IPS-NIHi7 (cell line): ENCODE results near the gene LPIN3.
A peak's percentile ranks its signal among the peaks of the same experiment; 100 is the strongest.

Experiments
- DNase-seq: peaks from one replicate; pipeline ENCODE4 v3.0.0; 2012; ENCODE audit warnings: mixed read lengths; ENCODE audit errors: extremely low spot score

The LPIN3 gene

DNA sequence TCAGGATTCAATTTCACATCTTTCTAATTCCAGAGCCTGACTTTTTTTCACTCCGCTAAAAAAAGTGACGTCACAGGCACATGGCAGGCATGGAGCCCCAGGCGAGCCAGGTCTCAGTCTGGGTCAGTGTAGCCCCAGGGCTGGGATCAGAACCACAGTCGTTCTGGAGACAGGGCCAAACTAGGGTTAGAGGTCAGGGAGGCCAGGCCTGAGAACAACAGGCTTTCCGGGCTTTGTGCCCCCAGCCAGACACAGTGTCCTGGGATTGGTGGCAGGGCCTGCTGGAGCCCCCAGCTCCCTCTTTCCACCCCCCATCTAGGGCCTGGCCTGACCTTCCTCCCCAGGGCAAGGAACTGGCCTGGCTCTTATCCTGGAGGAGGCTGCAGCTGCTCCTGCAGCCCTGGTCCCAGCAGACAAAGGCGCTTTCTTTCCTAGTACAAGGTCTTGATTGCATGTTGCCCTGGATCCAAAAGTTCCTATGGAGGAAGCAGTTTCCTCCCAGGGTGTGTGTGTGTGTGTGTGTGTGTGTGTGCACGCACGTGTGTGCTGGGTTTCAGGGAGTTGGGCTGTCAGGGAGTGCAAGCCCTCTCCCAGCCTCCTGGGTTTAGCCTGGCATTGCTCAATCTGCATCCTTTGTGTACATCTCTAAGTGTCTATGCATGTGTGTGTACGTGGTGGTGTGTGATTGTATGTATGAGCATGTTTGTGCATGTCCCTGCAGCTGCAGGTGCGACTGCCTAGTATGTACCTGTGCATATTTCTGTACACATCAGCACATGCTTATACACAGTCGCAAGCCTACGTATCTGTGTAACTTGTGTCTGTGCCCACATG is 52.5 kb downstream of the LPIN3 start:
- no peak for DNase-seq

- no peak for DNase-seq
Observed at GRCh38 chr20:41393705-41394066, 53.1 kb downstream of the LPIN3 start.

- DNase-seq: no peak
Observed at GRCh38 chr20:41394081-41394480, 53.5 kb downstream of the LPIN3 start.

GRCh38 chr20:41394931-41395666 is 54.5 kb downstream of the LPIN3 start:
- DNase-seq: no peak

GRCh38 chr20:41395667-41396664 is 55.3 kb downstream of the LPIN3 start:
- DNase-seq: peak; percentile 42

GRCh38 chr20:41398408-41398807 is 57.8 kb downstream of the LPIN3 start:
- DNase-seq: no peak

DNA sequence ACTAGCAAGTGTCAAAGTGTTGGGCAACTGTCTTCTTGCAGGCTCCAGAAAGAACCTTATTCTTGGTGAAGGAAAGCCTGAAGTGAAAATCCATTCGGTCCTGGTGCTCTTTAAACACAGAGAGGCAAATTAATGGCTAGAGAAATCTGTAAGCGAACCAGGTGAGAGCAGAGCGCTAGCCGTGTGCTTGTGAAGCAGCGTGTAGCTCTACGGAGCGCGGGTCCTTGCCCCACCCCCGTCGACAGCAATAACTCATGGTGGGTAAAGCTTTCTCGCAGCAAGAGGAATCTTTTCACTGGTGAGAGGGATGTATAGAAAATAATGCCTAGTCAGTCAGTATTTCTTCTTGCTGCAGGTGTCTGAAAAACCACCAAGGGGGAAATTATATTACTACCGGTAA is 63.0 kb downstream of the LPIN3 start:
- no peak for DNase-seq

GRCh38 chr20:41405436-41405835 is 64.8 kb downstream of the LPIN3 start:
- no peak for DNase-seq

GRCh38 chr20:41406353-41406752 is 65.7 kb downstream of the LPIN3 start:
- no peak for DNase-seq

DNA sequence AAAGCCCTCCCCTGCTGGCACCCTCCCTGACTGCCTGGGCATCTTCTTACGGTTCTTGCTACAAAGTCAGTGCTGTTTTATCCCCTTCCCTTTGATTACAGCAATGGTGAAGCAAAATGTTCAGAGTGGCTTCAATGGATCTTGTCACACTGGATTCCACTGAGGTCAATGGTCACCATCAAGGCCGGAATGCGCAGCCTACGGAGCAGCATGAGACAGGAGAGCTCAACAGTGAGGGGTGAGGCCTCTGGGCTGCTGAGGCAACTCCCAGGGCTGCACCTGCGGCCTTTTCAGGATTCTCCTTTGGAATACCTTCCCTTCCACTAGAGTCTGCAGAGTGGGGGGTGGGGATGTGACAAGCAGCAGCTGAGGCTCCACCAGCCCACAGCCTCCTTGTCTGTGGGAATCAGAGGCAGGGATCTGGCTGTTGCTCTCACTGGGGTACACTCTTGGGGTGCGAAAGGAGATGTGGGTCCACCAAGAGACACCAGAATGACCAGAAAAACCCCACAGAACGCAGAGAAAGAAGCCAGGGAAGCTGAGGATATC is 66.3 kb downstream of the LPIN3 start:
- DNase-seq: no peak

DNA sequence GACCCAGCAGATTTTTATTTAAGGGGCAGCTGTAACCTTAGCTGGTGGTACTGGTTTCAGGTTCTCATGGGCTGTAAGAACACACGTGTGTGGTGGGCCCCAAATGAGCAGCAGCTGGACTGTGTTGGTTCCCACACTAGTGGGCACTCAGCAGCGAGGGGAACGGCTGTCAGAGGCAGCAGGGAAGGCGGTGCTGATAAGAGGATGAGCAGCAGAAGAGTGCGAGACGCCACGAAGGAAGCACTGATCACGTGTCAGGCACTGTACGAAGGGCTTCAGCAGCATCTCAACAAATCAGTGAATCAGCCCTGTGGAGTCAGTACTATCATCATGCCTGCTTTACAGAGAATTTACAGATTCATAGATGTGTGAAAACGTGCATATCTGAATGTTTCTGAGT is 67.0 kb downstream of the LPIN3 start:
- DNase-seq: no peak

DNA sequence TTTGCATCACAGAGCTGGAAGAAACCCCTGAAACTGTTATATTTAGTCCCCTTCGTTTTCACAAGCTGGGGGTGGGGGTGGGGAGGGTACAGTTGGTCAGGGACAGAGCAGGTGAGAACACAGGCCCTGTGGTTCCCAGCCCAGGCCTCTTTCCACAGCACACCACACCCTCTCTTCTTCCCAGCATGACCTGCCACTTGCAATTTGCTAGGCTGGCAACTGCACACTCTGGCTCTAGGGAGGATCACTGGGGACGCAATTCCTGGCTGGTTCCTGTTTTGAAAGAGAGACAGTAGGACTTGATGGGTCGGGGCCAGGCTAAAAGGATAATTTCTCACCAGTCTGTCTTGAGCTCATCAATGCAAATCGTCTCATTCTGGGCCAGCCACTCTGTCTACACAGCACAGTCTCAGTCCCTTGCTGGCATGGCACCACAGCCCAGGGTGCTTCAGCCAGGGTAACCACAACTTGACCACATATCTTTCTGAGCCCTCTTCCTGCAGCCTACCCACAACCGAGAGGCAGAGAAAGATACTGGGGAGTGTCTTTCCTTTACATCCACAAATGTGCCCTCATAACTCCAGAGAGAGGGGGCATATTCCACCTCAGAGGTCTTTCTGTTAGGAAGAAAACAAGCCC is 67.7 kb downstream of the LPIN3 start:
- no peak for DNase-seq

GRCh38 chr20:41408986-41409385 is 68.4 kb downstream of the LPIN3 start:
- no peak for DNase-seq
